ENCODE results near the gene HDAC5.

The HDAC5 gene

GRCh38 chr17:44029736-44030135 lies 93.7 kb downstream of the HDAC5 start:
- DNase-seq (ENCODE audit: low read depth in 2 of 2): no peak
